ENCODE data around the gene BMP6.

- TF ChIP-seq CTCF (conservative IDR thresholded peaks at IDR 0.05) (no peak), ZFX (IDR thresholded peaks at IDR 0.05) (no peak)
Measured at GRCh38 chr6:7730001-7730783, 4.3 kb downstream of the BMP6 start.

Measured in C4-2B (cell line).